ENCODE results near the gene MAN2B2.

GRCh38 chr4:6541789-6542188, 33.2 kb upstream of the MAN2B2 start:
- TF ChIP-seq CTCF (IDR thresholded peaks at IDR 0.05; ENCODE audit: poor library complexity) (no peak), EZH2 (IDR thresholded peaks at IDR 0.05; ENCODE audit: borderline replicate concordance) (no peak), EZH2phosphoT487 (IDR thresholded peaks at IDR 0.05; ENCODE audit: low read depth, severe bottlenecking, unreplicated experiment) (no peak)

Data from hepatocyte (in vitro differentiated cells).